OCI-LY1 (cell line): ENCODE results near the gene SSR2.
A peak's percentile ranks its signal among the peaks of the same experiment; 100 is the strongest.

Experiments
- H2AFZ ChIP-seq: fragments of 200-600 bp; sonication (generic), shearing (Covaris generic); 2 replicates; pipeline ENCODE4 v1.6.0; 2014; ENCODE audit warnings: antibody characterized with exemption, mild to moderate bottlenecking, low read length
- H3F3A ChIP-seq: fragments of 200-600 bp; sonication (generic), shearing (Covaris generic); 2 replicates; pipeline ENCODE4 v1.6.0; 2014; ENCODE audit warnings: mild to moderate bottlenecking, antibody characterized with exemption, low read length, moderate library complexity; ENCODE audit not compliant: insufficient read depth
- H3K27ac ChIP-seq: fragments of 200-600 bp; sonication (generic); 2 replicates; pipeline ENCODE4 v1.5.1; 2014; ENCODE audit warnings: low read length, mixed run types, mild to moderate bottlenecking, low read depth; ENCODE audit not compliant: poor library complexity, severe bottlenecking
- H3K27me3 ChIP-seq: fragments of 200-600 bp; sonication (generic); 2 replicates; pipeline ENCODE4 v1.6.0; 2014; ENCODE audit warnings: antibody characterized with exemption, mild to moderate bottlenecking, low read length, moderate library complexity; ENCODE audit not compliant: insufficient read depth
- H3K36me3 ChIP-seq: fragments of 200-600 bp; sonication (generic); 2 replicates; pipeline ENCODE4 v1.6.1; 2014; ENCODE audit warnings: mild to moderate bottlenecking, antibody characterized with exemption, low read length, moderate library complexity, mixed read lengths; ENCODE audit not compliant: insufficient read depth
- H3K4me1 ChIP-seq: fragments of 200-600 bp; sonication (generic); 2 replicates; pipeline ENCODE4 v1.5.1; 2014; ENCODE audit warnings: mild to moderate bottlenecking, low read length, moderate library complexity; ENCODE audit not compliant: insufficient read depth, severe bottlenecking
- H3K4me2 ChIP-seq: fragments of 200-600 bp; sonication (generic), shearing (Covaris generic); 2 replicates; pipeline ENCODE4 v1.6.1; 2014; ENCODE audit warnings: low read length
- H3K4me3 ChIP-seq: fragments of 200-600 bp; sonication (generic); 2 replicates; pipeline ENCODE4 v1.5.1; 2014; ENCODE audit warnings: low read length, low read depth, mild to moderate bottlenecking, mixed read lengths; ENCODE audit not compliant: poor library complexity, severe bottlenecking
- H3K79me2 ChIP-seq: fragments of 200-600 bp; shearing (Covaris generic); 2 replicates; pipeline ENCODE4 v1.6.1; 2016; ENCODE audit warnings: mixed run types, low read length, mixed read lengths; ENCODE audit not compliant: insufficient read depth
- H3K9ac ChIP-seq: fragments of 200-600 bp; sonication (generic), shearing (Covaris generic); 2 replicates; pipeline ENCODE4 v1.6.1; 2014; ENCODE audit warnings: mild to moderate bottlenecking, low read length, mixed read lengths
- H3K9me2 ChIP-seq: fragments of 200-600 bp; sonication (generic), shearing (Covaris generic); 2 replicates; pipeline ENCODE4 v1.6.1; 2014; ENCODE audit warnings: low read depth, mild to moderate bottlenecking, low read length, mixed read lengths
- H3K9me3 ChIP-seq: fragments of 200-600 bp; shearing (Covaris generic); 2 replicates; pipeline ENCODE4 v1.6.1; 2014; ENCODE audit warnings: low read length, mixed read lengths
- H4K20me1 ChIP-seq: fragments of 200-600 bp; sonication (generic), shearing (Covaris generic); 2 replicates; pipeline ENCODE4 v1.6.0; 2016; ENCODE audit warnings: mild to moderate bottlenecking, low read length; ENCODE audit not compliant: insufficient read depth
- EZH2 ChIP-seq: fragments of 200-600 bp; sonication (generic), shearing (Covaris generic); IDR thresholded peaks from 2 replicates; pipeline ENCODE4 v1.8.0; 2017; ENCODE audit warnings: borderline replicate concordance, mixed run types, mild to moderate bottlenecking, antibody characterized with exemption, low read length, moderate library complexity, mixed read lengths
- TF ChIP-seq, protein P1 (sequence below): fragments of 200-600 bp; sonication (generic), shearing (Covaris generic); IDR thresholded peaks from 2 replicates; pipeline ENCODE4 v1.5.1; 2017; ENCODE audit warnings: mild to moderate bottlenecking, antibody characterized with exemption, low read length, moderate library complexity, mixed read lengths

The SSR2 gene

DNA sequence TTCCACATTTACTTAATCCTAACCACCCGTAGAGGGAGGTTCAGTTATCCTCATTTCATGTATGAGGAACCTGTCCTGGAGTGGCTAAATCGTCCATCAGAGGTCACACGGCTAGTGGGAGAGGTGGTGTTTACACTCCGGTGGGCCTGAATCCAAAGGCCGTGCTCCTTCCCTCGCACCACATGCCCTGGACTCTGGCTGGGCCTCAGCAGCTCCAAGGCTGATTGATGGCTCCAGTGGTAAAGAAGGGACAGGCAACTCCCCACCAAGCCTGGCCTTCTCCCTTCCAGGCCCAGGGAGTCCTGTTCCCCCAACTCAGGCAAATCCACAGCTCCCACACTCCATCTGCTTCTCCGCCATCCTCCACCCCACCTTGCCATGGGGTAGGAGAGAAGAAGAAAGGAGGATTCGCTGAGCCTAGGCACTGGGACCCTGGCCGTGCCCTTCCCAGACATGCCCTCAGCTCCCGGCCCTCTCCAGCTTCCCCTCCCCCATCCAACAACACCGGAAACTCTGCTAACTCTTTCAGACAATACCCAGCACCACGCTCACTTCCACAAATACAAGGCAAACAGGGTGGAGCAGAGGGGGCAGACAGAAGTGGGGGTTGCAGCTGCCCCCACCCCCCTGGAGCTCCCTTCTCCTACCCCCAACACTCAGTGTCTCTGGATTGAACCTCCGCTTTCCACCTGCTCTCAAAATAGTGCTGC lies 53.3 kb downstream of the SSR2 start:
- Histone ChIP-seq H3K36me3 (peaks cover 81% of the 10 kb centered on the region), H3K27me3 (no peaks in the 10 kb centered on the region), H3K9me3 (no peaks in the 10 kb centered on the region), H3K4me1 (peaks cover 35% of the 10 kb centered on the region), H3K9me2 (no peaks in the 10 kb centered on the region), H4K20me1 (no peaks in the 10 kb centered on the region), H3K79me2 (peaks cover 37% of the 10 kb centered on the region), H3K27ac (no peak overlapping the region), H3K4me2 (no peak overlapping the region), H3K4me3 (no peak overlapping the region), H2AFZ (no peak overlapping the region), H3K9ac (no peak overlapping the region), H3F3A (no peaks in the 10 kb centered on the region)
- TF ChIP-seq, protein P1, sequence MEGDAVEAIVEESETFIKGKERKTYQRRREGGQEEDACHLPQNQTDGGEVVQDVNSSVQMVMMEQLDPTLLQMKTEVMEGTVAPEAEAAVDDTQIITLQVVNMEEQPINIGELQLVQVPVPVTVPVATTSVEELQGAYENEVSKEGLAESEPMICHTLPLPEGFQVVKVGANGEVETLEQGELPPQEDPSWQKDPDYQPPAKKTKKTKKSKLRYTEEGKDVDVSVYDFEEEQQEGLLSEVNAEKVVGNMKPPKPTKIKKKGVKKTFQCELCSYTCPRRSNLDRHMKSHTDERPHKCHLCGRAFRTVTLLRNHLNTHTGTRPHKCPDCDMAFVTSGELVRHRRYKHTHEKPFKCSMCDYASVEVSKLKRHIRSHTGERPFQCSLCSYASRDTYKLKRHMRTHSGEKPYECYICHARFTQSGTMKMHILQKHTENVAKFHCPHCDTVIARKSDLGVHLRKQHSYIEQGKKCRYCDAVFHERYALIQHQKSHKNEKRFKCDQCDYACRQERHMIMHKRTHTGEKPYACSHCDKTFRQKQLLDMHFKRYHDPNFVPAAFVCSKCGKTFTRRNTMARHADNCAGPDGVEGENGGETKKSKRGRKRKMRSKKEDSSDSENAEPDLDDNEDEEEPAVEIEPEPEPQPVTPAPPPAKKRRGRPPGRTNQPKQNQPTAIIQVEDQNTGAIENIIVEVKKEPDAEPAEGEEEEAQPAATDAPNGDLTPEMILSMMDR, result no peak
- no peak for TF ChIP-seq EZH2

DNA sequence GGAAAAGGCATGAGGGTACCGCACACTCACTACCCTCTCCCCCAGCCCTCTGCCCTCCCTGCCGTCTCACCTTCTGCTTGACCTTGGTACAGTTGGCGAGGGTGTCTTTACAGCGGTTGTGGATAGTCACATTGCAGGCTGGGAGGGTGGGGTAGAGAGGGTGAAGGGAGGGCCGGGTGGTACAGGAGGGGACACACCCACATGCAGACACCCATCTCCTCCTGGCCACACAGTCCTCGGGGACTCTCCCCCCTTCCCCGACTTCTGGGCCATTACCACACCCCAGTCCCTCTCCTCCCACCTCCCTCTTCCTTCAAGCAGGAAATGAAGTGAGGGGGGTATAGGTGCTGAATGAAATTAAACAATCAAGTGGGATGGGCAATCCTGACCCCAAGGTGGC lies 54.0 kb downstream of the SSR2 start:
- Histone ChIP-seq H3F3A (no peaks in the 10 kb centered on the region), H3K4me1 (peaks cover 35% of the 10 kb centered on the region), H3K9ac (no peak overlapping the region), H3K27ac (no peak overlapping the region), H3K9me2 (no peaks in the 10 kb centered on the region), H3K27me3 (no peaks in the 10 kb centered on the region), H3K9me3 (no peaks in the 10 kb centered on the region), H3K36me3 (peaks cover 83% of the 10 kb centered on the region), H2AFZ (no peak overlapping the region), H3K4me2 (no peak overlapping the region), H3K4me3 (no peak overlapping the region), H4K20me1 (no peaks in the 10 kb centered on the region), H3K79me2 (peaks cover 29% of the 10 kb centered on the region)
- TF ChIP-seq, protein P1, result no peak
- no peak for TF ChIP-seq EZH2

- Histone ChIP-seq H3K4me3 (no peak overlapping the region), H3K27me3 (no peaks in the 10 kb centered on the region), H3K4me2 (no peak overlapping the region), H4K20me1 (no peaks in the 10 kb centered on the region), H2AFZ (no peak overlapping the region), H3K4me1 (peaks cover 35% of the 10 kb centered on the region), H3K79me2 (peaks cover 24% of the 10 kb centered on the region), H3K9me3 (no peaks in the 10 kb centered on the region), H3K9me2 (no peaks in the 10 kb centered on the region), H3K36me3 (peaks cover 88% of the 10 kb centered on the region), H3F3A (no peaks in the 10 kb centered on the region), H3K9ac (no peak overlapping the region), H3K27ac (no peak overlapping the region)
- TF ChIP-seq EZH2, result no peak
- TF ChIP-seq, protein P1, result peak; percentile 36; the same call in 1 of the 2 replicates
Observed at GRCh38 chr1:155966135-155966534, 54.6 kb downstream of the SSR2 start.
